ENCODE data around the gene ZNF479.
"Not testable (repeated sequence)": the region's sequence is repeated elsewhere in the genome, so short reads cannot be mapped to it uniquely, and the experiment has no call there.

ZNF479 gene

GRCh38 chr7:57132336-57132735 is at the start of gene ZNF479:
TSS of gene ZNF479 (minus strand) at chr7:57132436. CDS start at chr7:57132324, 112 bp downstream.
- not testable (repeated sequence) for DNase-seq

- DNase-seq = no peak
These were observed 49.8 kb upstream of the ZNF479 start for GRCh38 chr7:57182031-57182430.

GRCh38 chr7:57181281-57181680 is 49.0 kb upstream of the ZNF479 start:
- no peak for DNase-seq

GRCh38 chr7:57179776-57180415 is 47.7 kb upstream of the ZNF479 start:
- DNase-seq = no peak

GRCh38 chr7:57178768-57179139 is 46.5 kb upstream of the ZNF479 start:
- no peak for DNase-seq

GRCh38 chr7:57177856-57178767 is 45.9 kb upstream of the ZNF479 start:
- DNase-seq = no peak

- no peak for DNase-seq
These were observed 44.8 kb upstream of the ZNF479 start for GRCh38 chr7:57176928-57177635.

- no peak for DNase-seq
These were observed 33.2 kb upstream of the ZNF479 start for GRCh38 chr7:57165285-57165899.

GRCh38 chr7:57120123-57120784 is 12.0 kb downstream of the ZNF479 start:
- not testable (repeated sequence) for DNase-seq

All from hypothalamus (tissue), 51 donors.